ENCODE results near the gene ARPC5L.

GRCh38 chr9:124860582-124861341, 1.2 kb upstream of the ARPC5L start:
- TF ChIP-seq JUN (CRISPR knock-in tag; IDR thresholded peaks at IDR 0.05) (no peak), ZSCAN18 (CRISPR knock-in tag; IDR thresholded peaks at IDR 0.05) (no peak), TEAD4 (CRISPR knock-in tag; IDR thresholded peaks at IDR 0.05) (no peak), ATF1 (CRISPR knock-in tag; IDR thresholded peaks at IDR 0.05) (no peak), USF2 (CRISPR knock-in tag; IDR thresholded peaks at IDR 0.05) (no peak), CTCF (IDR thresholded peaks at IDR 0.05) (no peak), KAT7 (CRISPR knock-in tag; IDR thresholded peaks at IDR 0.05; ENCODE audit: borderline replicate concordance) (no peak), E2F1 (CRISPR knock-in tag; IDR thresholded peaks at IDR 0.05) (no peak), ELF4 (CRISPR knock-in tag; IDR thresholded peaks at IDR 0.05; ENCODE audit: low read depth) (no peak), MAX (CRISPR knock-in tag; IDR thresholded peaks at IDR 0.05) (no peak), ZNF416 (CRISPR knock-in tag; IDR thresholded peaks at IDR 0.05) (no peak), ATF3 (CRISPR knock-in tag; conservative IDR thresholded peaks at IDR 0.05) (no peak), ETV6 (CRISPR knock-in tag; IDR thresholded peaks at IDR 0.05) (no peak)
